Activated CD4-positive, alpha-beta T cell treated with anti-CD3 and anti-CD28 coated beads, Interleukin-2, amount 10 ng/mL, durations not matched to agents 7 days and 5 days (primary cell): ENCODE measurements around the gene TENM4. TPM values are rescaled to one million over a fixed set of nuclear protein-coding genes. Genes with fewer than 3 reads are reported as not detected.

ENCODE experiments used
- CTCF ChIA-PET: fragments of 350-600 bp; sonication (Branson Sonifier 250); formaldehyde crosslinking; loops from one replicate; lab custom pipeline; 2021; ENCODE audit warnings: antibody characterized with exemption; lab: Charles Lee
- POLR2A ChIA-PET: fragments of 350-600 bp; sonication (Branson Sonifier 250); formaldehyde crosslinking; loops from one replicate; lab custom pipeline; 2021; ENCODE audit warnings: antibody characterized with exemption; lab: Charles Lee
- DNase-seq: peaks from one replicate; pipeline ENCODE4 v3.0.0-alpha.2; 2020
- H3K27ac Mint-ChIP-seq: one replicate; pipeline ENCODE4 v1.8.0; 2021; ENCODE audit warnings: mild to moderate bottlenecking, moderate library complexity, mixed read lengths
- H3K27me3 Mint-ChIP-seq: one replicate; pipeline ENCODE4 v1.8.0; 2021; ENCODE audit warnings: mixed read lengths
- H3K36me3 Mint-ChIP-seq: one replicate; pipeline ENCODE4 v1.8.0; 2021; ENCODE audit warnings: low read depth, mixed read lengths
- H3K4me1 Mint-ChIP-seq: one replicate; pipeline ENCODE4 v1.8.0; 2021; ENCODE audit warnings: mixed read lengths
- H3K4me3 Mint-ChIP-seq: one replicate; pipeline ENCODE4 v1.8.0; 2021; ENCODE audit warnings: mild to moderate bottlenecking, moderate library complexity, mixed read lengths
- H3K9me3 Mint-ChIP-seq: one replicate; pipeline ENCODE4 v1.8.0; 2021; ENCODE audit warnings: mixed read lengths
- total RNA-seq, 2 experiments: library from RNA; stranded (reverse); gene quantifications; one replicate each; pipeline ENCODE4 v1.2.3, GENCODE V29; 2021

Gene TENM4
- total RNA-seq, 2 experiments from 2014 or later = not detected

- DNase-seq = no peak
- POLR2A ChIA-PET = no interaction called here
- Mint-ChIP-seq H3K4me3 (no peak overlapping the region), H3K27me3 (peaks cover 16% of the 10 kb centered on the region), H3K36me3 (no peaks in the 10 kb centered on the region), H3K4me1 (no peaks in the 10 kb centered on the region), H3K27ac (no peak overlapping the region), H3K9me3 (no peaks in the 10 kb centered on the region)
- CTCF ChIA-PET = no interaction called here
These were observed 509.9 kb downstream of the TENM4 start for GRCh38 chr11:78930810-78931523.

- Mint-ChIP-seq H3K9me3 (no peaks in the 10 kb centered on the region), H3K4me1 (no peaks in the 10 kb centered on the region), H3K27ac (no peak overlapping the region), H3K4me3 (no peak overlapping the region), H3K36me3 (no peaks in the 10 kb centered on the region), H3K27me3 (peaks cover 19% of the 10 kb centered on the region)
- DNase-seq = no peak
- ChIA-PET CTCF (no interaction called here), POLR2A (no interaction called here)
These were observed 511.0 kb downstream of the TENM4 start for GRCh38 chr11:78929906-78930220.

GRCh38 chr11:78929207-78929905 is 511.5 kb downstream of the TENM4 start:
- H3K4me1 Mint-ChIP-seq = no peaks in the 10 kb centered on the region
- DNase-seq = no peak
- no peaks in the 10 kb centered on the region for H3K36me3 Mint-ChIP-seq
- peaks cover 19% of the 10 kb centered on the region for H3K27me3 Mint-ChIP-seq
- no peak overlapping the region for H3K4me3 Mint-ChIP-seq
- POLR2A ChIA-PET = no interaction called here
- H3K27ac Mint-ChIP-seq = no peak overlapping the region
- no peaks in the 10 kb centered on the region for H3K9me3 Mint-ChIP-seq
- CTCF ChIA-PET = no interaction called here

- DNase-seq = no peak
- POLR2A ChIA-PET = no interaction called here
- H3K36me3 Mint-ChIP-seq = no peaks in the 10 kb centered on the region
These were observed 513.3 kb downstream of the TENM4 start for GRCh38 chr11:78927511-78927910.

GRCh38 chr11:78926633-78927338 is 514.0 kb downstream of the TENM4 start:
- Mint-ChIP-seq H3K9me3 (no peaks in the 10 kb centered on the region), H3K36me3 (no peaks in the 10 kb centered on the region), H3K27me3 (peaks cover 19% of the 10 kb centered on the region), H3K4me3 (no peak overlapping the region), H3K4me1 (no peaks in the 10 kb centered on the region), H3K27ac (no peak overlapping the region)
- CTCF ChIA-PET = interaction anchor here (0.6 kb wide), 1 partner anchor 64 kb away, joined by 3 read pairs; no protein-coding TSS in a partner anchor
- POLR2A ChIA-PET = no interaction called here
- DNase-seq = no peak

More at GRCh38 chr11:78927511-78927910, 513.3 kb downstream of the TENM4 start:
- H3K4me1 Mint-ChIP-seq = no peaks in the 10 kb centered on the region
- H3K4me3 Mint-ChIP-seq = no peak overlapping the region
- no peaks in the 10 kb centered on the region for H3K9me3 Mint-ChIP-seq
- no peak overlapping the region for H3K27ac Mint-ChIP-seq
- peaks cover 19% of the 10 kb centered on the region for H3K27me3 Mint-ChIP-seq
- CTCF ChIA-PET = no interaction called here

- Mint-ChIP-seq H3K4me1 (no peaks in the 10 kb centered on the region), H3K4me3 (no peak overlapping the region), H3K27ac (no peak overlapping the region), H3K9me3 (no peaks in the 10 kb centered on the region), H3K36me3 (no peaks in the 10 kb centered on the region), H3K27me3 (peaks cover 19% of the 10 kb centered on the region)
- ChIA-PET CTCF (no interaction called here), POLR2A (no interaction called here)
- DNase-seq = no peak
These were observed 515.4 kb downstream of the TENM4 start for GRCh38 chr11:78925387-78925786.

GRCh38 chr11:78922859-78923625 is 517.8 kb downstream of the TENM4 start:
- POLR2A ChIA-PET = no interaction called here
- Mint-ChIP-seq H3K9me3 (no peaks in the 10 kb centered on the region), H3K36me3 (no peaks in the 10 kb centered on the region)

GRCh38 chr11:78921509-78921908 is 519.3 kb downstream of the TENM4 start:
- no peak overlapping the region for H3K4me3 Mint-ChIP-seq
- H3K27me3 Mint-ChIP-seq = peaks cover 3% of the 10 kb centered on the region
- POLR2A ChIA-PET = no interaction called here
- H3K9me3 Mint-ChIP-seq = no peaks in the 10 kb centered on the region
- no peaks in the 10 kb centered on the region for H3K4me1 Mint-ChIP-seq
- H3K36me3 Mint-ChIP-seq = no peaks in the 10 kb centered on the region
- DNase-seq = no peak
- CTCF ChIA-PET = no interaction called here
- H3K27ac Mint-ChIP-seq = no peak overlapping the region

More at GRCh38 chr11:78922859-78923625, 517.8 kb downstream of the TENM4 start:
- DNase-seq = no peak
- no peaks in the 10 kb centered on the region for H3K4me1 Mint-ChIP-seq
- CTCF ChIA-PET = no interaction called here
- no peak overlapping the region for H3K27ac Mint-ChIP-seq
- no peak overlapping the region for H3K4me3 Mint-ChIP-seq
- H3K27me3 Mint-ChIP-seq = peaks cover 7% of the 10 kb centered on the region

- peaks cover 1% of the 10 kb centered on the region for H3K27me3 Mint-ChIP-seq
- H3K4me1 Mint-ChIP-seq = no peaks in the 10 kb centered on the region
- H3K36me3 Mint-ChIP-seq = no peaks in the 10 kb centered on the region
- ChIA-PET POLR2A (no interaction called here), CTCF (no interaction called here)
- no peak overlapping the region for H3K27ac Mint-ChIP-seq
- no peaks in the 10 kb centered on the region for H3K9me3 Mint-ChIP-seq
- H3K4me3 Mint-ChIP-seq = no peak overlapping the region
- DNase-seq = no peak
These were observed 520.5 kb downstream of the TENM4 start for GRCh38 chr11:78920329-78920728.

- Mint-ChIP-seq H3K27ac (no peak overlapping the region), H3K4me3 (no peak overlapping the region), H3K4me1 (no peaks in the 10 kb centered on the region), H3K27me3 (peaks cover 1% of the 10 kb centered on the region), H3K9me3 (no peaks in the 10 kb centered on the region), H3K36me3 (no peaks in the 10 kb centered on the region)
- ChIA-PET POLR2A (no interaction called here), CTCF (no interaction called here)
- no peak for DNase-seq
These were observed 524.1 kb downstream of the TENM4 start for GRCh38 chr11:78916759-78917158.

GRCh38 chr11:78914503-78914902 is 526.3 kb downstream of the TENM4 start:
- CTCF ChIA-PET = no interaction called here
- no peaks in the 10 kb centered on the region for H3K4me1 Mint-ChIP-seq
- POLR2A ChIA-PET = no interaction called here
- no peaks in the 10 kb centered on the region for H3K36me3 Mint-ChIP-seq
- no peak for DNase-seq
- H3K27me3 Mint-ChIP-seq = peaks cover 2% of the 10 kb centered on the region
- H3K4me3 Mint-ChIP-seq = no peak overlapping the region
- no peak overlapping the region for H3K27ac Mint-ChIP-seq
- no peaks in the 10 kb centered on the region for H3K9me3 Mint-ChIP-seq

- no peaks in the 10 kb centered on the region for H3K4me1 Mint-ChIP-seq
- no peak overlapping the region for H3K27ac Mint-ChIP-seq
- DNase-seq = no peak
- POLR2A ChIA-PET = no interaction called here
- H3K9me3 Mint-ChIP-seq = no peaks in the 10 kb centered on the region
- no peak overlapping the region for H3K4me3 Mint-ChIP-seq
- no peaks in the 10 kb centered on the region for H3K36me3 Mint-ChIP-seq
- peaks cover 4% of the 10 kb centered on the region for H3K27me3 Mint-ChIP-seq
- CTCF ChIA-PET = interaction anchor here (1.3 kb wide), 1 partner anchor 26 kb away, joined by 3 read pairs; no protein-coding TSS in a partner anchor
These were observed 528.1 kb downstream of the TENM4 start for GRCh38 chr11:78912778-78913177.
